ENCODE results near the gene DNAH9.

Gene DNAH9

GRCh38 chr17:11852912-11853311 is 254.6 kb downstream of the DNAH9 start:
- no peak for DNase-seq

GRCh38 chr17:11853321-11854151 is 255.3 kb downstream of the DNAH9 start:
- DNase-seq: no peak

GRCh38 chr17:11855306-11855705 is 257.0 kb downstream of the DNAH9 start:
- DNase-seq: no peak

DNA sequence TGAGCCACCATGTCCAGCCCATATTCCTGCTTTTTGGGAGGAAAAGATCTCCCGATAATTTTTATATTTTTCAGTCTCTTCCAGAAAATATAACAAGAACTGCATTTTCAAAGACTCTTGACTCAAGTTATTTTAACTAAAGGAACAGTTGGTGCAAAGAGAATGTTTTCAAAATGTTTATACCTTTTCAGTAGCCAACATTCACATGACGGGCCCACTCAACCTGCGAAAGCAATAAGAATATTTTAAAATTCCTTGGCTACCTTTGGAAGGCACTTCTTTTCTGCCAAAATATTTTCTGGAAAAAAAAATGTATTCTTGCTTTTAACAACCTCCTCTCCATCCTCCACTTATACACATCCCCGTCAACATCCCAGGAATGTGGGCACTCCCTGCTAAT is 258.7 kb downstream of the DNAH9 start:
- no peak for DNase-seq

DNA sequence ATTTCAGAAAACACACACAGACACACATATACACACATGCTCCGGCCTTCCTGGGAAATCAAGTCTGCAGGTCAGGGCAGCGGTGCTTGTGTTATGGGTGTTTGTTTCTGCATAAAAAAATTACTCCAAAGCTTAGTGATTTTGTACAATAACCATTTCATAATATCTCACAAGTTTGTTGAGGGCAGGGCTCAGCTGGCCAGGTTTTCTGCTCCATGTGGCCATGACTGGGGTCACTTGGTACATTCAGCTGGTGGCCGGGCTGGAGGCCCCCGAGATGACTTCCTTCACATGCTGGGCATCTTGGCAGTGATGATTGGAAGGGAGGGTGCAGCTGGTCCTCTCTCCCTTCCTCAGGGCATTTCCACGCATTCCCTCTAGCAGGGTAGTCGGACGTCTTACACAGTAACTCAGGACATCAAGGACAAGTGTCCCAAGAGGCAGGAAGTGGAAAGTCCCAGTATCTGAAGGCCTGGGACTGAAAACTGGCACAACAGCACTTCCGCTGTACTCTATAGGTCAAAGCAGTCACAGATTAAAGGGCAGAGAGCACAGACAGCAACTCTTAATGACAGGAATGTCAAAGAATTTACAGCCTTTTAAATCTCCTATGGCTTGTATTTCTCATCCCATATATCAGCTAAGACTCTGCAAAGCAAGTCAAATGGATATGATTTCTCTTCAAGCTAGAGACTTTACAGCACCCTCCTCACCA is 271.6 kb downstream of the DNAH9 start:
- no peak for DNase-seq

- no peak for DNase-seq
Observed at GRCh38 chr17:11871773-11872172, 273.5 kb downstream of the DNAH9 start.

DNA sequence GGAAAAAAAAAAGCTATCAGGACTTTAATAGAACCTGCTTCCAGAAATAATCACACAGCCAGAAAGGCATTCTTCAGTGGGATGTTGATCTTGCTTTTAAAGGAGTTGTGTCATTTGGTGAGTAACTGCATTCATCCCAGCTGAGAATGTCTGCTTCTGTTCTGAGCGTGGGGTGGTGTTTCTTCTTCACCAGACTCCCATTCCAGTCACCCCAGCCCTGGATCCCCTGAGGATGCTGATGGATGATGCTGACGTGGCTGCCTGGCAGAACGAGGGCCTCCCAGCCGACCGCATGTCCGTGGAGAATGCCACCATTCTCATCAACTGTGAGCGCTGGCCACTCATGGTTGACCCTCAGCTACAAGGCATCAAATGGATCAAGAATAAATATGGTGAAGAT is 276.5 kb downstream of the DNAH9 start:
- DNase-seq: no peak

- peak; percentile 44 for DNase-seq
Observed at GRCh38 chr17:11880714-11881113, 282.4 kb downstream of the DNAH9 start.

DNA sequence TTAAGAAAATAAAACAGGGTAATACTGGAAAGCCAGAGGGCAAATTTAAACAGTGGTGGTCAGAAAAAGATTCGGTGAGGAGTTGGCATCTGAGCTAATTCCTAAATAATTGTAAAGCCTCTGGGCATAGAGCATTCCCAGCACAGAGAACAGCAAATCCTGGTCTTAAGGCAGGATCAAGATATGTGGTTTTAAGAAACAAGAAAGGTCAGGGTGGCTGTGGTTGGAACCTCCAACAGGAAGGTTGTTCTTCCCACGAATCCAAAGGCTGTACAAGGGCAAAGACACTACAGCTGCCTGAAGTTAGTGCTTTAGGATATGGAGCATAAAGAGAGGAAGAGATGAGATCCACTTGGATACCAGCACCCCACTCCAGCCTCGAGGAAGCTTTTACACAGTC is 284.4 kb downstream of the DNAH9 start:
- no peak for DNase-seq

DNA sequence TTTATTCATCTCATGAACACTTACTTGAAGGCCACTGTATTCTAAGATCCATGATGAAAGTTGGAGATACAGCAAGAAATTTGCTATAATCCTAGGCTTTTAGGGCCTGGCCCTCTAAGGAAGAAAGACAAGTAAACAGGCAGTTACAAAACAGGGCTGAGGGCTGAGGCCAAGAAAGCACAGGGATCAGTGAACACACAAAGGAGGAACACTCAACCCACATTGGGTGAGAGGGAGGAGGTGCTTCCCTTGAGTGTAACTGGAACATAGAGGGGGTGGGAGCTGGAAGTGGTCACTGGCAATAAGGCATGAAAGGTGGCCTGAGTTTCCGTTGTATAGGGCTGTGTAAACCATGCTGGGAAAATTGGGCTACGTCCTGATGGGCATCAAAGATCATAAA is 286.8 kb downstream of the DNAH9 start:
- DNase-seq: no peak

GRCh38 chr17:11889266-11889665 is 291.0 kb downstream of the DNAH9 start:
- no peak for DNase-seq

- DNase-seq: no peak
Observed at GRCh38 chr17:11893862-11894261, 295.6 kb downstream of the DNAH9 start.

DNA sequence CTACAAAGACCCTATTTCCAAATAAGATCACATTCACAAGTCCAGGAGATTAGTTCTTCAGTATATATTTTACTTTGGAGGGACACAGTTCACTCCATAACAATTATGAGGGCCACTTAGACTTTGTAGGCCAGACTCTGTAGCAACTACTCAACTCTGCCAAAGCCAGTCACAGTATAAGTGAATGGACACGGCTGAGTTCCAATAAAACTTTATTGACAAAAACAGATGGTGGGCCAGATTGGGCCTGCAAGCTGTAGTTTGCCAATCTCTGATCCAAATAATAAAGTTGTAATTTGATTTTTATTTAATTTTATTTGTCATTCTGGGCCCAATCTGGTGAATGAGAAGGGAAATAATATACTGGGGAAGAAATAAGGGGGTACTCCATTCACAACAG is 297.9 kb downstream of the DNAH9 start:
- DNase-seq: no peak

GRCh38 chr17:11898526-11899235 is 300.4 kb downstream of the DNAH9 start:
- DNase-seq: no peak

DNA sequence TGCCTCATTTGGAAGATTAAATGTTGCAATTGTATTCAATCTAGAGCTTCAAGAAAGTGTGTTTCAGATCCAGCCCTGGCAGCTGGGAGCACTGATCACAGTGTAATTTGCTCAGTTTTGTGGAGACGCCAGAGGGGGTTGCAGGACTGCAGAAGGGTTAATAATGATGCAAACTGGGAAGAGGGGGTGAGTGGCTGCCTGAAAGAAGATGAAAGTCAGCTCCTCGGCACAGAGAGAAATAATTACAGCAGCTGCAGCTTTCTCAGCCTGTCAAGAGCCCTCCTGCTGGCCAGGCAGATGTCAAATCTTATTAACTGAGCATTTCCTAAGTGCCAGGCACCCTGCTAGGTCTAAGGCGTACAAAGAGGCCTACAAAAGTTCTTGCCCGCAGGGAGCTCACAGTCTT is 301.3 kb downstream of the DNAH9 start:
- DNase-seq: no peak

DNA sequence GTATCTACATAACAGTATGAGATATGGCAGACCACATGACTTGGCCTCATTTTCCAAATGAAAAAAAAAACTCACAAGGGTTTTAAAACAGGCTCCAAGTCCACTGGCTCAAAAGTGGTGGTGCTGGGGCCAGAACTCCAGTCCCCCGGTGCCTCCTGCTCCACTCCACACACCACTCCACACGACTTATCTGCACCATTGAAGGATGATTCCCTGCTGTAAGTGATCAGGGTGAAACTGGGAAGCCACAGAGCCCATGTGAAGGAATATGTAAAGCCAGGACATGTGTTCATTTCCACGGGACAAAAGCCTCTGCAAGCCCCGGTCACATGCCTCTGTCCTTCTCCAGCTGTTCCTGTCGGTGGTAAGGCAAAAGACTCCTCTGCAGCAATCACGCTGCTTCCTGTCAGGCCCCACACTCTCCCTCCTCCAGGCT is 301.8 kb downstream of the DNAH9 start:
- DNase-seq: no peak

DNA sequence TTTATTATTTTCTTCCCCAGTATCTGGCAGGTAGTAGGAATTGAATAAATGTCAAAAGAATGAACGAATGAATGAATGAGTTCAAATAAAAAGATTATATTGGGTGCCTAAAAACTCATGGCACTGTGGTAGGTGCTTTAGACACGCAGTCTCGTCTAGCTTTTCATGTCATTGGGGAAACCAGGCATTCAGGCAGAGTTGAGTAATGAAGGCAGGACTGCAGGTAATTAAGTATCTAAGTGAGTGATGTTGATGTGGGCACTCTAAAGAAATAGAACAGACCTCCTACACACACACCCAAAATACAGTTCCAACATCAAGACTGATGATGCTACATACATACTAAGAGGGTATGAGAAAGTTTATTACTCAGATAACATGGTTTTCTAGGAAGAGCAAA is 302.4 kb downstream of the DNAH9 start:
- DNase-seq: no peak

- no peak for DNase-seq
Observed at GRCh38 chr17:11901931-11902330, 303.7 kb downstream of the DNAH9 start.

GRCh38 chr17:11908711-11909146 is 310.5 kb downstream of the DNAH9 start:
- no peak for DNase-seq

DNA sequence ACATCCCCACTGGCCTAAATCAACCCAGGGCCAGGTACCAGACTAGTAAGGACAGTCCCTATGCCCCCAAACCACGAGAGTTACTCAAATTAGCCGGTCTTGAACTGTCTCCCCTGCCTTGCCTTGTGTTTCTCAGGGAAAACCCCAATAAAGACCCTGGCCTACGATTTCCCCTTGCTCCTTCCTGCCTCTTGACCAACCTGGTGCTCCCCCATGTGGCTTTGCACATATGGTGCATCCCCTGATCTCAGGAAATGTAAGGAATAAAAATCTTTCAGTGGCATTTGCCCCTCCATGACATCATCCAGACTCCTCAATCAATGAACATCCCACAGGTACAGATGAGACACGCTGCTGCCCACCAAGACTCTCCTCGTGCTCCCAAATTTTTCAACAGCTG is 311.1 kb downstream of the DNAH9 start:
- no peak for DNase-seq

- DNase-seq: no peak
Observed at GRCh38 chr17:11916091-11916490, 317.8 kb downstream of the DNAH9 start.

DNA sequence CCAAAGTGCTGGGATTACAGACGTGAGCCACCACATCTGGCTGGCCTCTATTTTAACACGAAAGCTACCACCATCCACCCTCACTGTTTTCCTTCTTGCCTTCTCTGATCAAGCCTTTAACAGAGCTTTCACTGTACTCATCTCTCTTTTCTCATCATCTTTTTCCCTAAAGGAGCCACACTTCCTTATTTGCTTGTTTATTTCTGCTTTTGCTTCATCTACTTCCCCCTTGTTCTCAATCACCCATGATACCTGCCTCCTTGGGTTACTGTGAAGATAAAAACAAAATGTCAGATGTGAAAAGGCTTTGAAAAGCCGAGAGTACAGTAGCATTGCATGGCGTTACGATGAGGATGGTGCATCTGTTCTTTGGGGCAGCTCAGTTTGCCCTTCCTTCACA is 319.1 kb downstream of the DNAH9 start:
- no peak for DNase-seq

GRCh38 chr17:11921296-11921695 is 323.0 kb downstream of the DNAH9 start:
- DNase-seq: no peak

DNA sequence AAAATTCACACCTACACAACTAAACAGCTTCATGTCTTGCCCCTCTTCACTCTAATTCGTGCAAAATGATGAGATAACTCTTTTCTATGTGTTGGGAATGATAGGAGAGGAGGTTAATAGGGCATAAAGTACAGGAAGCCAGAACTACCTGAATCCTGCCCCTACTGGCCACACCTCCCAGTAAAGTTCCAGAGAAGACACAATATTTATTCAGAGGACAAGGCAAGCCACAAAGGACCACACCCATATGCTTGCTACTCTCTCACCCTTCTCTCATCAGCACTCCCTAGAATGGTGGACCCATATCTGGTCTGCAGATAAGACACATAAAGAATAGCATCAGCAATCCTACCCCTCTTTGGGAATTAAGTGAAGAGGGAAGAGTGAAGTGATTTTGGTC is 324.4 kb downstream of the DNAH9 start:
- DNase-seq: no peak
